Sciatic nerve (tissue), 2 donors: ENCODE results near the gene APOLD1. TPM values are rescaled to one million over a fixed set of nuclear protein-coding genes. Genes with fewer than 3 reads are reported as not detected.
A peak's percentile ranks its signal among the peaks of the same experiment; 100 is the strongest.
"Not testable (repeated sequence)": the region's sequence is repeated elsewhere in the genome, so short reads cannot be mapped to it uniquely, and the experiment has no call there.

Experiments
- ATAC-seq: fragments of 200-7000 bp; cut with Tn5 transposase; one replicate; pipeline ENCODE4 v1.9.1; 2020; ENCODE audit warnings: mild to moderate bottlenecking, moderate library complexity
- DNase-seq: peaks from one replicate; pipeline ENCODE4 v3.0.0-alpha.2; 2020; ENCODE audit warnings: low spot score
- intact Hi-C: fragments of 100-400 bp; cut with DNase I; formaldehyde crosslinking; loops from one replicate; pipeline ENCODE4 v1.14.2; 2022
- total RNA-seq: library from RNA; stranded (reverse); fragmentation: NEBNext Ultra II Directional; extraction: Animal tissue kit (Norgen Biotek cat#: 25700); gene quantifications from one replicate; pipeline ENCODE4 v1.2.1, GENCODE V29; 2021
- donor health status: DM: no; HTN: no; CAD: no.
- donor health status: DM: no; HTN: no; CAD: no.

APOLD1 gene
- 41.1 TPM for total RNA-seq

- intact Hi-C loops = no loop called here
- DNase-seq (no peak), ATAC-seq (peak; percentile 1)
Measured at GRCh38 chr12:12784911-12785814, at the start of gene APOLD1. Gene APOLD1, plus strand, starts transcription at chr12:12785659. Its CDS starts 33 bp downstream, at chr12:12785692.

GRCh38 chr12:12736759-12737676 is 48.4 kb upstream of the APOLD1 start:
- ATAC-seq (peak; percentile 72), DNase-seq (no peak)
- intact Hi-C loops = no loop called here

- ATAC-seq, DNase-seq, intact Hi-C loops: not testable (repeated sequence)
Measured at GRCh38 chr12:12738152-12738551, 47.3 kb upstream of the APOLD1 start.

GRCh38 chr12:12741660-12742059 is 43.8 kb upstream of the APOLD1 start:
- intact Hi-C loops = no loop called here
- ATAC-seq (no peak), DNase-seq (no peak)

GRCh38 chr12:12744546-12745305 is 40.7 kb upstream of the APOLD1 start:
- DNase-seq (no peak), ATAC-seq (no peak)
- intact Hi-C loops = no loop called here

GRCh38 chr12:12745576-12746211 is 39.8 kb upstream of the APOLD1 start:
- intact Hi-C loops = no loop called here
- DNase-seq (no peak), ATAC-seq (no peak)

GRCh38 chr12:12747278-12747677 is 38.2 kb upstream of the APOLD1 start:
- intact Hi-C loops = no loop called here
- ATAC-seq (no peak), DNase-seq (no peak)

- DNase-seq (no peak), ATAC-seq (no peak)
- intact Hi-C loops = no loop called here
Measured at GRCh38 chr12:12748044-12748443, 37.4 kb upstream of the APOLD1 start.

GRCh38 chr12:12749433-12749832 is 36.0 kb upstream of the APOLD1 start:
- no peak for DNase-seq
- peak; percentile 88 for ATAC-seq
- intact Hi-C loops = no loop called here

- intact Hi-C loops = no loop called here
- DNase-seq (no peak), ATAC-seq (no peak)
Measured at GRCh38 chr12:12755923-12756322, 29.5 kb upstream of the APOLD1 start.

- intact Hi-C loops = no loop called here
- no peak for DNase-seq
- no peak for ATAC-seq
Measured at GRCh38 chr12:12757121-12757520, 28.3 kb upstream of the APOLD1 start.

GRCh38 chr12:12759234-12759915 is 26.1 kb upstream of the APOLD1 start:
- no peak for DNase-seq
- no peak for ATAC-seq
- intact Hi-C loops = no loop called here

- ATAC-seq (no peak), DNase-seq (no peak)
- intact Hi-C loops = no loop called here
Measured at GRCh38 chr12:12764824-12765223, 20.6 kb upstream of the APOLD1 start.

GRCh38 chr12:12770262-12770661 is 15.2 kb upstream of the APOLD1 start:
- ATAC-seq (no peak), DNase-seq (no peak)
- intact Hi-C loops = no loop called here

- ATAC-seq (no peak), DNase-seq (no peak)
- intact Hi-C loops = no loop called here
Measured at GRCh38 chr12:12774791-12775190, 10.7 kb upstream of the APOLD1 start.

GRCh38 chr12:12776261-12776660 is 9.2 kb upstream of the APOLD1 start:
- ATAC-seq (no peak), DNase-seq (no peak)
- intact Hi-C loops = no loop called here

- intact Hi-C loops = no loop called here
- DNase-seq (no peak), ATAC-seq (no peak)
Measured at GRCh38 chr12:12777092-12777491, 8.4 kb upstream of the APOLD1 start.

- ATAC-seq (no peak), DNase-seq (no peak)
- intact Hi-C loops = no loop called here
Measured at GRCh38 chr12:12779007-12779406, 6.5 kb upstream of the APOLD1 start.
